NCI-H1436 treated with DMSO at 0.1 percent for 48 hours (cell line): ENCODE results near the gene VBP1.
"Not testable (repeated sequence)": the region's sequence is repeated elsewhere in the genome, so short reads cannot be mapped to it uniquely, and the experiment has no call there.

Experiments
- DNase-seq: peaks from one replicate; lab custom pipeline; 2025; lab: John Stamatoyannopoulos, UW

Gene VBP1

GRCh38 chrX:155263854-155264628, 47.8 kb downstream of the VBP1 start, which contains the start of gene RAB39B:
Gene RAB39B (minus strand): TSS chrX:155264491. CDS start chrX:155264288, 203 bp downstream.
- peak; percentile 13 for DNase-seq

- DNase-seq = no peak
These were observed 50.2 kb downstream of the VBP1 start for GRCh38 chrX:155266439-155266838.

GRCh38 chrX:155267995-155268394, 51.7 kb downstream of the VBP1 start:
- DNase-seq = not testable (repeated sequence)

GRCh38 chrX:155270969-155271368, 54.7 kb downstream of the VBP1 start:
- no peak for DNase-seq

GRCh38 chrX:155279873-155280272, 63.6 kb downstream of the VBP1 start:
- DNase-seq = no peak
